Astrocyte (in vitro differentiated cells and primary cell): ENCODE data around the gene METTL15. TPM values are rescaled to one million over a fixed set of nuclear protein-coding genes. Genes with fewer than 3 reads are reported as not detected.

Experiments
- DNase-seq: peaks from one replicate; pipeline ENCODE4 v3.0.0-alpha.2; 2010; ENCODE audit warnings: low read depth
- FAIRE-seq: peaks from 2 replicates; lab custom pipeline; 2011; peaks lifted over from hg19 to GRCh38; lab: Jason Lieb, UNC
- H2AFZ ChIP-seq: 2 replicates; pipeline ENCODE4 v1.6.0; 2012; ENCODE audit warnings: low read depth, low read length, inconsistent platforms
- H3K27ac ChIP-seq: 2 replicates; pipeline ENCODE4 v1.5.1; 2011; ENCODE audit warnings: low read depth, low read length, inconsistent platforms
- H3K27me3 ChIP-seq: 2 replicates; pipeline ENCODE4 v1.6.0; 2011; ENCODE audit warnings: low read length, inconsistent platforms; ENCODE audit not compliant: insufficient read depth
- H3K36me3 ChIP-seq: 2 replicates; pipeline ENCODE4 v1.5.1; 2011; ENCODE audit warnings: low read length, inconsistent platforms; ENCODE audit not compliant: insufficient read depth
- H3K4me1 ChIP-seq: 2 replicates; pipeline ENCODE4 v1.5.1; 2011; ENCODE audit warnings: low read length, inconsistent platforms; ENCODE audit not compliant: insufficient read depth
- H3K4me2 ChIP-seq: 2 replicates; pipeline ENCODE4 v1.6.0; 2012; ENCODE audit warnings: low read length, inconsistent platforms
- H3K4me3 ChIP-seq: 2 replicates; pipeline ENCODE4 v1.5.1; 2011; ENCODE audit warnings: low read depth, mild to moderate bottlenecking, low read length, inconsistent platforms; ENCODE audit not compliant: insufficient read depth
- H3K79me2 ChIP-seq: 2 replicates; pipeline ENCODE4 v1.6.0; 2012; ENCODE audit warnings: mild to moderate bottlenecking, low read length, inconsistent platforms; ENCODE audit not compliant: insufficient read depth
- H3K9ac ChIP-seq: 2 replicates; pipeline ENCODE4 v1.6.0; 2012; ENCODE audit warnings: mild to moderate bottlenecking, low read length, inconsistent platforms
- H3K9me3 ChIP-seq: 2 replicates; pipeline ENCODE4 v1.5.1; 2012; ENCODE audit warnings: low read depth, mild to moderate bottlenecking, low read length, inconsistent platforms; ENCODE audit not compliant: insufficient read depth
- H4K20me1 ChIP-seq: 2 replicates; pipeline ENCODE4 v1.6.0; 2012; ENCODE audit warnings: low read length, inconsistent platforms; ENCODE audit not compliant: insufficient read depth
- H3K27ac Mint-ChIP-seq: one replicate; pipeline ENCODE4 v1.8.0; 2021; ENCODE audit warnings: mild to moderate bottlenecking, mixed read lengths; ENCODE audit not compliant: unreplicated experiment
- H3K27me3 Mint-ChIP-seq: one replicate; pipeline ENCODE4 v1.8.0; 2021; ENCODE audit warnings: low read depth, mixed read lengths; ENCODE audit not compliant: unreplicated experiment
- H3K36me3 Mint-ChIP-seq: one replicate; pipeline ENCODE4 v1.8.0; 2021; ENCODE audit warnings: low read depth, mixed read lengths; ENCODE audit not compliant: unreplicated experiment
- H3K4me1 Mint-ChIP-seq: one replicate; pipeline ENCODE4 v1.8.0; 2021; ENCODE audit warnings: low read depth, mixed read lengths; ENCODE audit not compliant: unreplicated experiment
- H3K4me3 Mint-ChIP-seq: one replicate; pipeline ENCODE4 v1.8.0; 2021; ENCODE audit warnings: mild to moderate bottlenecking, moderate library complexity, mixed read lengths; ENCODE audit not compliant: unreplicated experiment
- H3K9me3 Mint-ChIP-seq: one replicate; pipeline ENCODE4 v1.8.0; 2021; ENCODE audit warnings: mild to moderate bottlenecking, mixed read lengths; ENCODE audit not compliant: unreplicated experiment
- EZH2 ChIP-seq: IDR thresholded peaks from 2 replicates; pipeline ENCODE4 v1.6.1; 2012; ENCODE audit warnings: mild to moderate bottlenecking, low read length, inconsistent platforms; ENCODE audit not compliant: insufficient read depth
- total RNA-seq: library from RNA; stranded (reverse); gene quantifications from 2 replicates; pipeline ENCODE4 v1.2.1, GENCODE V29; 2021
- TF ChIP-seq, protein P1 (sequence below): IDR thresholded peaks from 2 replicates; pipeline ENCODE4 v1.5.1; 2011; ENCODE audit warnings: low read depth, mild to moderate bottlenecking, inconsistent platforms, low read length, moderate library complexity; ENCODE audit not compliant: insufficient read depth

METTL15 gene
- total RNA-seq, 1 donor from 2014 or later: 10.8 TPM

DNA sequence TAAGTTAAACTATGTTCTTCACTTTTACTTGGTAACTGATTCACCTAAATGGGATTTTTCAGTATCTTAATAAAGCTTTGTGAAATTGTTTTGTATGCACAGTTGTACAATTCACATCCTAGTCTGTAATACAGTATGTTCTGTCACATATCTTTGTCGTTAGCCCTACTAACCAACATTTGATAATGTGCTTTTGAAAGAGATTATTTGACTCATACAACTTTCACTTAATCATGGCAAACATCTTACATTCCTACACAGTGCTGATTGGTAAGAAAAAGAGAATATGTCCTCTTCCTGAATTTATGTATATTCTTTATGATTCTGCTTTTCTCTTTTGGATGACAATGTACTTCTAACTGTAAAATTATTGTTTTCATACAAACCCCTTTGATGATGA lies 234.5 kb downstream of the METTL15 start:
- Mint-ChIP-seq H3K9me3 (no peaks in the 10 kb centered on the region), H3K27me3 (no peaks in the 10 kb centered on the region), H3K27ac (peak overlapping the region; percentile 96), H3K4me1 (peaks cover 30% of the 10 kb centered on the region), H3K36me3 (no peaks in the 10 kb centered on the region), H3K4me3 (peak overlapping the region; percentile 31)
- no peak overlapping the region for H3K4me2 ChIP-seq
- no peaks in the 10 kb centered on the region for H3K79me2 ChIP-seq
- no peak overlapping the region for H3K4me3 ChIP-seq
- H2AFZ ChIP-seq: no peak overlapping the region
- peak overlapping the region; percentile 53 for H3K27ac ChIP-seq
- peaks cover 8% of the 10 kb centered on the region for H3K4me1 ChIP-seq
- H3K9me3 ChIP-seq: peaks cover 6% of the 10 kb centered on the region
- FAIRE-seq (peak; percentile 39), DNase-seq (peak; percentile 63)
- no peaks in the 10 kb centered on the region for H3K36me3 ChIP-seq
- TF ChIP-seq, protein P1, sequence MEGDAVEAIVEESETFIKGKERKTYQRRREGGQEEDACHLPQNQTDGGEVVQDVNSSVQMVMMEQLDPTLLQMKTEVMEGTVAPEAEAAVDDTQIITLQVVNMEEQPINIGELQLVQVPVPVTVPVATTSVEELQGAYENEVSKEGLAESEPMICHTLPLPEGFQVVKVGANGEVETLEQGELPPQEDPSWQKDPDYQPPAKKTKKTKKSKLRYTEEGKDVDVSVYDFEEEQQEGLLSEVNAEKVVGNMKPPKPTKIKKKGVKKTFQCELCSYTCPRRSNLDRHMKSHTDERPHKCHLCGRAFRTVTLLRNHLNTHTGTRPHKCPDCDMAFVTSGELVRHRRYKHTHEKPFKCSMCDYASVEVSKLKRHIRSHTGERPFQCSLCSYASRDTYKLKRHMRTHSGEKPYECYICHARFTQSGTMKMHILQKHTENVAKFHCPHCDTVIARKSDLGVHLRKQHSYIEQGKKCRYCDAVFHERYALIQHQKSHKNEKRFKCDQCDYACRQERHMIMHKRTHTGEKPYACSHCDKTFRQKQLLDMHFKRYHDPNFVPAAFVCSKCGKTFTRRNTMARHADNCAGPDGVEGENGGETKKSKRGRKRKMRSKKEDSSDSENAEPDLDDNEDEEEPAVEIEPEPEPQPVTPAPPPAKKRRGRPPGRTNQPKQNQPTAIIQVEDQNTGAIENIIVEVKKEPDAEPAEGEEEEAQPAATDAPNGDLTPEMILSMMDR: no peak
- no peak for TF ChIP-seq EZH2
- H3K27me3 ChIP-seq: no peaks in the 10 kb centered on the region
- peak overlapping the region; percentile 42 for H3K9ac ChIP-seq
- no peaks in the 10 kb centered on the region for H4K20me1 ChIP-seq

DNA sequence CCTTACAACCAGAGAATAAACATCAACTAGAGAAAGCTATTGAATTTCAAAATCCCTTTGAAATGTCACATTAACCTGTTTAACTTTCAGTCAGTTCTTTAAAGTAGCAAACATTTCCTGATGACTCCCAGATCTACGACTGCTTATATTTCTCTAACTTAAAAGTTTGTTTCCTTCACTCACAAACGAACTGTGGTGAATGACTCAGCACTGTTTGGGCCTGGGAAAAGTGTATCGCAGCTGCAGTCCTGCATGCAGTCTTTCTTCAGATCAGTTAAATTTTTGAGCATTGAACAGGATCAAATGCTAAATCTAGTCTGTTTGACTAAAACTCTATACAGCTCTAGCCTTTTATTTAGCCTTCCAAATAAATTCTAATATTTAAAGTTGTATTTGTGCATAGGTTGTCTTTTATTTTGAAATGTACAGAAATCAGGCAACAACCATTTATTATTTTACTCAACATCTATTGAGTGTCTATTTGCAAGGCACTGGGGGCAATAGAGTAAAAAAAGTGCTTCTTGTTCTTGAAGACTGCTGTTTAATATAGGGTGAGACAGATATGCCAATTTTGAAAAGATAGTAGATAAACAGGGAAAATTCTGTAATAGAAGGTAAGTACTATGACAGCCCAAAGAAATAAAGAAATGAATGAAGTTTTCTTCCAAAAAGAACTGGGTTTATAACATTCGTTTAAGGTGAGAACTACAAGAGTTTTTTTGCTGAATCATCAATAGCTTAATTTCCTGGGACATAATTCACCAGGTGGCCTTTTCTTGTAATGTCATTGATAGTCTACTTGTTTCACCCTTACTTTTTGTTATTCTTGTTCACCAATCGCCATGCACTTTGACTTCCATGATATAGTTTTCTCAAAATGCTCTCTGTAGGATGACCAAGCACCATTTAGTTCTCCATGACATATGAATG lies 235.4 kb downstream of the METTL15 start:
- FAIRE-seq: peak; percentile 23
- Histone ChIP-seq H4K20me1 (no peaks in the 10 kb centered on the region), H3K27me3 (no peaks in the 10 kb centered on the region), H3K9ac (peak overlapping the region; percentile 42), H2AFZ (no peak overlapping the region), H3K4me3 (no peak overlapping the region), H3K9me3 (peaks cover 6% of the 10 kb centered on the region), H3K27ac (peak overlapping the region; percentile 53), H3K79me2 (no peaks in the 10 kb centered on the region), H3K4me1 (peaks cover 8% of the 10 kb centered on the region), H3K4me2 (peak overlapping the region; percentile 50), H3K36me3 (no peaks in the 10 kb centered on the region)
- DNase-seq: peak; percentile 88
- H3K4me1 Mint-ChIP-seq: peaks cover 23% of the 10 kb centered on the region
- no peaks in the 10 kb centered on the region for H3K36me3 Mint-ChIP-seq
- no peaks in the 10 kb centered on the region for H3K9me3 Mint-ChIP-seq
- no peak for TF ChIP-seq EZH2
- peak overlapping the region; percentile 96 for H3K27ac Mint-ChIP-seq
- peak overlapping the region; percentile 31 for H3K4me3 Mint-ChIP-seq
- no peaks in the 10 kb centered on the region for H3K27me3 Mint-ChIP-seq

DNA sequence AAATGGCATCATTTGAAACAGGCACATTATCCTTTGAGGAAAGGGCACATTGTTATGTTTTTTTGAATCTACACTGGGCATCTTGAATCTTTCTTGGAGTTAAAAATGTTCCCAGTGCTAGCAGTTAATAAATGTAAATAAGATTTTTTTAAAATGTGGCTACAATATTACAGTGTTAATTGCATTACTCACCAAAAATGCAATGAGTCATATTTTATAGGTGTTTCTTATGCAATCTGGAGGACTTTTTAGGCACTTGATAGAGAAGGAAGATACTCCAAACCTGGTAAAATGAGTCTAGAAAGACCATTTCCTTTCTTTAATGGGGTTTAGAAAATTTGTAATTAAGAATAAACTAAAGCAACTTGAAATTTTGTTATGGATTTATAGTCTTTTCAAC lies 238.0 kb downstream of the METTL15 start:
- Histone ChIP-seq H4K20me1 (no peaks in the 10 kb centered on the region), H3K79me2 (no peaks in the 10 kb centered on the region), H3K9me3 (peaks cover 2% of the 10 kb centered on the region), H2AFZ (no peak overlapping the region), H3K9ac (no peak overlapping the region), H3K4me3 (no peak overlapping the region), H3K4me1 (peaks cover 8% of the 10 kb centered on the region), H3K27ac (no peak overlapping the region), H3K4me2 (no peak overlapping the region), H3K36me3 (no peaks in the 10 kb centered on the region), H3K27me3 (no peaks in the 10 kb centered on the region)
- Mint-ChIP-seq H3K9me3 (no peaks in the 10 kb centered on the region), H3K27me3 (no peaks in the 10 kb centered on the region), H3K4me1 (peaks cover 23% of the 10 kb centered on the region), H3K4me3 (no peak overlapping the region), H3K36me3 (no peaks in the 10 kb centered on the region), H3K27ac (no peak overlapping the region)
- no peak for DNase-seq
- no peak for TF ChIP-seq EZH2
- TF ChIP-seq, protein P1: no peak
- peak; percentile 58 for FAIRE-seq
